Heart left ventricle (tissue), 13 donors: ENCODE data around the gene CD68.

Experiments used
- CTCF ChIP-seq, 12 donors: fragments of 200-600 bp; sonication (generic) in 4 of 12; IDR thresholded peaks; one replicate each; pipeline versions ENCODE4 v1.5.0 to v1.8.0; 2018 to 2022; ENCODE audit warnings: antibody characterized with exemption in 12 of 12, mild to moderate bottlenecking in 5 of 12
- POLR2A ChIP-seq, 2 donors: fragments of 450-650 bp; IDR thresholded peaks; one replicate each; pipeline ENCODE4 v1.6.1; 2017; ENCODE audit warnings: antibody characterized with exemption in 2 of 2, mild to moderate bottlenecking in 2 of 2, moderate library complexity in 2 of 2
- donor health status: ischemic (EF 13 %, LVEDD 7.1; RV severe dilation, severe dysfunction).
- donor health status: DM: no; HTN: yes; CAD: no.
- donor health status: DM: no; HTN: no; CAD: no.
- donor health status: ischemic (EF 25% LVEDD 6.9; RV normal size, moderate dysfunction).
- donor health status: ischemic (EF 25% LVEDD 5.7; RV mildly dilated, moderate dysfunction).
- donor health status: ischemic (EF 35%, LVEDD 5.7; RV mildly dilated, moderate dysfunction).
- donor health status: nonischemic (EF 11% LVEDD 7.7; RV severe dilation, severe dysfunction).
- donor health status: DM: yes; HTN: yes; CAD: no.
- donor health status: PGD.
- donor health status: ischemic (EF 29% LVEDD 5.4; RV normal size, mild dysfunction).
- donor health status: nonischemic (EF 23%, LVEDD 6.1; RV moderate dilation, normal function).

DNA sequence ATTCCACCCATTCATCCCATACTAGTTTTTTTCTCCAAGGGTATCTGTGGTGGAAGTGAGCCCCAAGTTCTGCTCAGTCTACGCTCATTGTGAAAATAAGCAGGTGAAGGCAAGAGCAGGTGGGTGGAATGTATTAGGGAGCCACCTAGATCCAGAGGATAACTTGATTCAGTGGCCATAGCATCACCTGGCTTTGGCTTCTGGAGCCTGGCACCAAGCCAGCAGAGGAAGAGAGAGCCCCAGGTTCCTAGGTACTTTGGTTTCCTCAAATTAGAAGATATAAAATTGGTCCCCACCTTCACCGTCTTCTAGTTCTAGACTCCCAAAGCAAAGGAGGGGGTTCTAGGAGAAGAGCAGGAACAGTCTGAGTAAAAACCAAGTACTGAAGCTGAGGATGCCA lies 31.2 kb downstream of the CD68 start:
- no peak for TF ChIP-seq CTCF (IDR thresholded peaks at IDR 0.05)
- TF ChIP-seq POLR2A (IDR thresholded peaks at IDR 0.05) = no peak
